Activated CD4-positive, alpha-beta T cell treated with anti-CD3 and anti-CD28 coated beads for 24 hours (primary cell): ENCODE data around the gene LRMDA.

Source experiments
- DNase-seq, 2 donors: peaks; one replicate each; pipeline ENCODE4 v3.0.0-alpha.2; 2020; ENCODE audit warnings: low read depth in 2 of 2

LRMDA gene

DNA sequence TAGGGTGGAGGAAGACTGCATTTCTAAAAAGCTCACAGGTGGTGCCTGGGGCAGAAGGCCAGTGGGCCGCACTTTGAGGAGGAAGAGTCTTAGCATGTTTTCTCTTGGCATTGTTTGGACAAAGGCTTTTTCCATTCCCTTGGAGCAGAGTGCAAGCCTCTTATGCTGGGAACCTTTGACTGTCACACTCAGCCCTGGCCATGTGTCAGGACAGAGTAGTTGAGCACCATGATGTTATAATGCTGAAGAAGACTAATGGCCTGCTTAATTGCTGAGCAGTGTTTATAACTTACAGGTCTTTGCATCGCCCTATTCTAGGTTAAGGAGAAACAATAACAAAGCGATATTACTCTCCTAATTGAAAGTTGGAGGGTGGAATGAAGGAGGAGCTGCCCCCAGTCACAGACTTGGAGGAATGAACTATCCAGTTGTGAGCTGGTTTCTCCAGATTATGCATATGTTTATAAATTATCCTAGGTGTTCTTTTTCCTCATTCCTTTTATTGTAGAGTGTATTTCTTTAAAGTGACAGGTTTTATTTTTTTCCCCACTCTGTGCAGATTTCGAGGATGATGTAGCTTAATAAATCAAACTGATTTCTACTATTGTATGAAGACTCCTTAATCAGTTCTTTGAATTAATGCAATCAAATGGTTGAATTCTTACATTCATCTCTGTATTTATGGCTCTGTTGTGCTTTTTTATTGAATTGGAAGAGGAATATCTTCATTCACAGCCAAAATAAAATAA lies 767.0 kb downstream of the LRMDA start:
- DNase-seq, result no peak

- no peak for DNase-seq
Observed at GRCh38 chr10:76201962-76202361, 770.5 kb downstream of the LRMDA start.

GRCh38 chr10:76202777-76203176 lies 771.4 kb downstream of the LRMDA start:
- DNase-seq, result no peak

GRCh38 chr10:76205361-76205760 lies 773.9 kb downstream of the LRMDA start:
- DNase-seq, result no peak

- no peak for DNase-seq
Observed at GRCh38 chr10:76206797-76207352, 775.5 kb downstream of the LRMDA start.

DNA sequence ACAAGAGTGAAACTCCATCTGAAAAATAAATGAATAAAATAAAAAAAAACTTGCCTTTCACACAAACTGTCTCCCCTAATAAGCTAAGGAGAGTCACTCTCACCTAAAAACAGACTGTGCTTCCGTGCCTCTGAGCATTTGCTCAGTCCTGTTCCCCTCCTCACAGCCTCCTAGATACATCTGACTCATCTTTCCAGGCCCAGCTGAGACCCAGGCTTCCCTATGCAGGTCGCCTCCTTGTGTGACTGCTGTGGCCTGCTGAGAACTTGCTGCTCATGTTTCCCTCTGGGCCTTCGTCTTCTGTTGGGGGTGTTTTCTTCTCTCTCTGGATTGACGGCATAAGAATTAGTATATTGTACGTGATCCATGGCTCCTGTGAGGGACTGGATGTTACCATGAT lies 777.7 kb downstream of the LRMDA start:
- no peak for DNase-seq

- no peak for DNase-seq
Observed at GRCh38 chr10:76210211-76210610, 778.8 kb downstream of the LRMDA start.

- DNase-seq, result no peak
Observed at GRCh38 chr10:76211691-76212090, 780.3 kb downstream of the LRMDA start.

GRCh38 chr10:76213876-76214275 lies 782.5 kb downstream of the LRMDA start:
- no peak for DNase-seq

- DNase-seq, result no peak
Observed at GRCh38 chr10:76218035-76218434, 786.6 kb downstream of the LRMDA start.

DNA sequence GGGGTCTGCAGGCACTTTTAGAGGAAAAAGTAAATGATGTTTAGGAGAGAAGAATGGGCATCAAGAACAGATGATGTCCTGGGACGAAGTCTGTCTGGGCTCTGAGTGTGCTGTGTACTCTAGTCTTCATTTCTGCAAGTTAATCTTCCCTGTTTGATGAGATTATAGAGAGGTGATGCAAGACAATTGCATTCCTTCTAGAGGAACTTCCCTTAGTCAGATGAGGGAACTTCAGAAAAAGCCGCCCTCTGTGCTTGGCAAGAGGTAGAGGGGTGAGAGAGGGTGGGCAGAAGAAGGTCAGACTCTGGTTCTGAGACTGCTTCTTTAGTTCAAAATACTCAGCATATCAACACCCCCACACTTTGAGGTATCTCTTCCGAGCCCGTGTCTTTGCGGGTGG lies 797.9 kb downstream of the LRMDA start:
- DNase-seq, result no peak

- DNase-seq, result no peak
Observed at GRCh38 chr10:76230921-76231285, 799.5 kb downstream of the LRMDA start.

- DNase-seq, result no peak
Observed at GRCh38 chr10:76231286-76231934, 800.0 kb downstream of the LRMDA start.

- no peak for DNase-seq
Observed at GRCh38 chr10:76234499-76235226, 803.2 kb downstream of the LRMDA start.

- DNase-seq, result no peak
Observed at GRCh38 chr10:76236356-76236755, 804.9 kb downstream of the LRMDA start.

GRCh38 chr10:76242956-76243355 lies 811.5 kb downstream of the LRMDA start:
- no peak for DNase-seq

- DNase-seq, result no peak
Observed at GRCh38 chr10:76244061-76244686, 812.8 kb downstream of the LRMDA start.

- DNase-seq, result no peak
Observed at GRCh38 chr10:76245951-76246495, 814.6 kb downstream of the LRMDA start.

DNA sequence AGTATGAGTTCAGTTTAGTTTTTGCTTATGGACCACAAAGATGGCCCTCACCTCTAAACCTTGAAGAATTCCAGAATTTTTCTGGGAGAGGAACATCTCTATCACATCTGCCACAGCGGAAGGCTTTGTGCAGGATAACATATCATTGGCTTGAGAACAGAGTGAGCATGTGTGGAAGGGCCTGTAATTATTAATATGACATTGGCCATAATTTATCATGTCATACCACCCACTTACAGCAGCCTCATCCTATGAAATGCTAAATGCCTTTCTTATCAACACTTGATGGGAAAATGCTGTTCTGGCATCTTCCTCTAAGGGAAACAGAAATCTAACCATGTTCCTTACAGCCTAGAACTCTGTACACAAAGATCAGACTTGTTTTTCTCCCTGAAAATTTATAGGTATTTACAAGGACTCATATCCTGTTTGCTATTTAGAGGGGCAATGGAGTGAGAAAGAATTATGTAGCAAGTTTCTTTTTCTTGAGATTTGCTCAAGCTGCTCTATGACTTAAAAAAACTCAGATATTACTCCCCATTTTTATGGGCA lies 817.3 kb downstream of the LRMDA start:
- no peak for DNase-seq

DNA sequence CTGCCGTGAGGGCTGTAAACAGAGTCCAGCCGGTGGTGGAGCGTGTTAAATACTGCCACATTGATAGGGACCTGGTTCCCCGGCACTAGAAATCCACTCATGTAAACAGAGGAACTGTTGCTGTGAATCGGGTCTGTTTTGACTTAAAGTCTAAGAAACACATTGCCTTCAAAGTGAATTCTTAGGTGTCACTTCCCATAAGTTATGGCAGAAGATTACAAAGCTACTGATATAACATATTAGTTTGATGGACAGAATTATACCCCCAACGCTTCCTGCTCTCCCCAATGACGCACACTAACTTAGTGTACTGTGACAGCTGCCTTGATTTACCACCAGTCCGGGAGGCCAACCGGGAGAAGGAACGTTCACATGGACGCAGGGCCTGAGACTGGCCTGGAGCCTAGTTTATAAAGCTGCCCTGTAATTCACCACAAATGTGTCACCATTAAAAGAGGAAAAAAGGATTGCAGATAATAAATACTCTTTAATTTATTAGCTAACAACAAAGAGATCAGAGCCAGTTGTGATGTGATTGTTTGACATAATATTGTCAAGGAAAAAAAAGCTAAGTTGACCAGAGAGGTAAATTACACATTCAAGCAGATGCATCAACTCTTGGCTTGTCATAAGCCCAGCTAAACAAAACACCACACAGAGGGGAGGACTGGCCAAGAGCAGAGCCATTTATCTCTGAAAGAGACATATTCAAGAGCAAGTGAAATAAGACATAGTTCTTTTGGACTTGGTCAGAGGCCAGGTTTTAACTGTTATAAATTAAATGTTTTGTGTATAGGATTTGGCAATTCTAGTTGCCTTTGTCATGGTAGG lies 820.6 kb downstream of the LRMDA start:
- DNase-seq, result no peak

DNA sequence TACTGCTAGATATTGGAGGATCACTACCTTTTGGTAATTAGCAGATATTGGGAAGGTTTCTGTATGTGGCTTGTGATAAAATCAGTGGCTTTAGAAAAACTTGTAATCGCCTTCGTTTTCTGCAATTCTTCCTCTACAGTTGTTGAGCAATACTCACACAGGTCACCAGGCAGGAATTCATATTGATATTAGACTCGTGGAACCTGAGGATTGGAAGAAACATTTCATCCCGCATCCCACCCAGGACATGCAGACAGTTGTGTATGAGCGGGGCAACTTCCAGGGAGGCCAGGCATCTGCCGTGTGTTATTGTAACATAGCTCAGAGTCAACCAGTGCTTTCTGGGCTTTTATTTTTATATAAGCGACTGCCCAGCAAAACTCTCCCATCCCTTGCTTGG lies 821.3 kb downstream of the LRMDA start:
- DNase-seq, result no peak
